GM18498 (cell line): ENCODE results near the gene DMRTA2.

ENCODE experiments used
- ATAC-seq: cut with Tn5 transposase; IDR thresholded peaks from one replicate; pipeline ENCODE4 v1.9.1; 2021; ENCODE audit warnings: mild to moderate bottlenecking, moderate library complexity; ENCODE audit not compliant: unreplicated experiment

The DMRTA2 gene

GRCh38 chr1:50424045-50424883 is 1.0 kb upstream of the DMRTA2 start:
- ATAC-seq = no peak

- peak; percentile 33 for ATAC-seq
Observed at GRCh38 chr1:50423670-50424000, 392 bp upstream of the DMRTA2 start.

- ATAC-seq = no peak
Observed at GRCh38 chr1:50422675-50422945, 633 bp downstream of the DMRTA2 start.

- no peak for ATAC-seq
Observed at GRCh38 chr1:50421768-50422674, 1.2 kb downstream of the DMRTA2 start.

GRCh38 chr1:50421366-50421748 is 1.9 kb downstream of the DMRTA2 start:
- no peak for ATAC-seq

DNA sequence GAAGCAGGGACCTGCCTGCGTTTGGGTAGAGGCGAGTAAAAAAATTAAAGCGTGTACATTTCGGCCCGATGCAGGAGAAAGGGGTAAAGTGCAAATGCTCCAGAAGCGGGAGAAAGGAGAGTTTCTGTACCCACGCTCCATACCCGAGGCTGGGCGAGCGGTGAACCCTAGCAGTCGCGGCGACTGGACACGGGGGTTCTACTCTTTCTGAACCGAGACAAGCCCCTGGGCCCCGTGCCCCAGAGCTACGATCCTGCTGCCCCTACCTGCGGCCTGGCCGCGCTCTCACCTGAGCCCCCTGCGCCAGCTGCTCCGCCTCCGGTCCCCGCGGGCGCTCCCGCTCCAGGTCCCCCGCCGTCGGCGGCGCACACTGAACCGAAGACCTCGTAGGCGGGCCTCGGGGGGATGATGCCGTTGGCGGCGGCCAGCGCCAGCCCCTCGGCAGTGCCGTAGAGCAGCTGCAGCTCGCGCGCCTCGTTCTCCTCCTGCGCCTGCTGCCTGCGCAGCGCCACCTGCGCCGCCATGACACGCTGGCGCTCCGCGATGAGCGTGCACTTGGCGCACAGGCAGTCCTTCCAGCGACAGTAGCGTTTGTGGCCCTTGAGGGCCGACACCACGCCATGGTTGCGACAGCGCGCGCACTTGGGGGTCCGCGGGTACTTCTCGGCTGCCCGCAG is 2.4 kb downstream of the DMRTA2 start:
- ATAC-seq = no peak

DNA sequence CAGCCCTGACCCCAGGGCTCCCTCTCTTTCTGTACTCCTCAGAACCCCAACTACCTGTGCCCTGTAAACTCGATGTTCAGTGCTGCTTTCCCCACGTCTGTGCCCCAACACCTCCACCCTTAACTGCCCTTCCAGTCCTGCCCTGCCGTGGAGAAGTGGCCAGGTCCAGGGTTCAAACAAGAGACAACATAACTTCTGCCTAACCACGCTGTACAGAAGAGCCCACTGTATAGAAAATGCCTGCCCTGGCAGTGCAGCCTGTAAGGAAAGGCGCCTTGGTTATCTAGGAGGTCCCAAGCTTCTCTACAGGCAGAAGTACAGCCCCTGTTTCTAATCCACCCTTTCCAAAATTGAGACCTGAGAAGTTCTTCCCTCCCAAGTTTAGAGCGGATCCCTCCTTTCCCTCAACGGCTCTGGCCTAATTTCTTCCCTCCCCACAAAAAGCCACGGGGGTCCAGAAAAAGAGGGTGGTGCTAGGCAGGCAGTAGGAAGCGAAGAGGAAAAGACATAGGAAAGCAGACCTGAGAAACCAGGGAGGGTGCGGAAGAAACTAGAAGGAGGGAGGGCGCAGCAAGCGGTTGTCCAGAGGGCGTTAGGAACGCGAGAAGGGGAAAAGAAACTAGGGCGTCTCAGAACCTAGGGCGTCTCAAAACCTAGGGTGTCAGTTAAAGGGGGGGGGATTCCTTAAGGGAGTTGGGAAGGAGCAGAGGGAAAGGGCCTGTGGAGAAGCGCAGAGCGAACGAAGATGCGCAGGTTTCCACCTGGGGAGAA is 3.2 kb downstream of the DMRTA2 start:
- no peak for ATAC-seq

DNA sequence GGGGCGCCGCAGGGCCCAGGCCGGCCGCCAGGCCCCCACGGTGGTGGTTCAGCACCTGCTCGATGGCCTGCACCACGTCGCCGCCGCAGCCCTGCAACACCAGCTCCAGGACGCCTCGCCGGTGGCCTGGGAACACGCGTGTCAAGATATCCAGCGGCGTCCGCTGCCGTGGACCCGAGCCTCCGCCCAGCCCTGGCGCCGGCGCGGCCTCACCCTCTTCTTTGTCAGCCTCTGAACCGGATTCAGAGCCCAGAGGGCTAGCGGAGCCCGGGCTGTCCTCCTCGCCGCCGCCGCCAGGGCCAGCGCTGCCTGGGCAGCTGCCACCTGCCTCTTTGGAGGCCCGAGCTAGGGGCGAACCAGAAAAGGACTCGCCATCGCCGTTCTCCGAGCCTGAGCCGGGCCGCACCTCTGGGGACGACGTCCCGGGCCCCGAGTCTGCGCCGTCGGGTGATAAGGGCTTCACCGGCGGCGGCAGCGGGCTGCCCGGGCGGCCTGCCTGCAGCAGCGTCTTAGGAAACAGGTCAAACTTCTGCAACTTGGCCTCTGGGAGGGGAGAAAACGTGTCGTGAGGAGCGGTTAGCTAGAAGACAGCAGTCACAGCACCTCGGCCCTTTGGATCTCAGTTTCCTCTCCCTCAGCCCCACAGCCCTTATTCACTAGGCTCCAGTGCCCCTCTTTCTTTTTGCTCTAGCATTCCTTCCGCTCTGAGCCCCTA is 3.9 kb downstream of the DMRTA2 start:
- no peak for ATAC-seq

DNA sequence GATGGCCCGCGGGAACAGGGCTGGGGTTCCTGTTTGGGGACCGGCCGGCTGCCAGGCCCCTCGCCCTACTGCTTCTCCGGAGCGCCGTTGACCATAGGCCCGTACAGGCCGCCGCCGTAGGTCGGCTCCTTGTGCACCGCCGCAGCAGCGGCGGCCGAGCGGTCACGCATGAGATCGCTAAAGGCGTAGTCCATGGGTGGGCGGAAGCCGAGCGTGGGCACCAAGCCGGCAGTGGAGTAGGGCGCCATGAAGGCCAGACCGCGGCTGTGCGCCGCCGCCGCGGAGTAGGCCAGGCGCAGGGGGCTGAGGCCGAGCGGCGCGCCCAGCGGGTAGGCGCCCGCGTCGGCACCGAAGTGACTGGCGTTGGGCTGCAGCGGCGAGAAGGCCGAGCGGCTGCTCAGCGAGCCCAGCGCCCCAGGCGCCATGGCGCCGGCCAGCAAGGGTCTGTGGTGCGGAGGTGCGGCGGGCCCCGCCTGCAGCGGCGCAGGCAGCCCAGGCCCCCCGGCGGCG is 4.6 kb downstream of the DMRTA2 start:
- ATAC-seq = no peak

GRCh38 chr1:50417946-50418599 is 5.2 kb downstream of the DMRTA2 start:
- ATAC-seq = no peak

DNA sequence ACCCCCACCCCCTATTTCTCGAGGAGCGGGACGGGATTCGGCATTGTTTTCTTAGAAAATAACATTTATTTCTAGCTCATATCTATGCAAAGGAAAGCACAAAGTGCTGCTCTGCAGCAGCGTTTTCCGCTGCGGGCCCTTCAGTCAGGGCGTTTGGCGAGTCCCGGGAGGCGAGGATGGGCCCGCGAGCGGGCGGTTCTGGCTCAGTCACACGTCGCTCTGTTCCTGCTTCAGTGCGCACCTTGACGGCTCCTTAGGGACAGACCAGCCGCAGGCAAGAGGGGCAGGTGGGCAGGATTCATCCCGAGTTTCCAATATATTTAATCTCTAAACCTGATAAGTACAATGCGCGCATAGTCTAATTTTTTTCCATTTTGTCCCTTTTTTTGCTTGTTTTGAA is 5.7 kb downstream of the DMRTA2 start:
- no peak for ATAC-seq

DNA sequence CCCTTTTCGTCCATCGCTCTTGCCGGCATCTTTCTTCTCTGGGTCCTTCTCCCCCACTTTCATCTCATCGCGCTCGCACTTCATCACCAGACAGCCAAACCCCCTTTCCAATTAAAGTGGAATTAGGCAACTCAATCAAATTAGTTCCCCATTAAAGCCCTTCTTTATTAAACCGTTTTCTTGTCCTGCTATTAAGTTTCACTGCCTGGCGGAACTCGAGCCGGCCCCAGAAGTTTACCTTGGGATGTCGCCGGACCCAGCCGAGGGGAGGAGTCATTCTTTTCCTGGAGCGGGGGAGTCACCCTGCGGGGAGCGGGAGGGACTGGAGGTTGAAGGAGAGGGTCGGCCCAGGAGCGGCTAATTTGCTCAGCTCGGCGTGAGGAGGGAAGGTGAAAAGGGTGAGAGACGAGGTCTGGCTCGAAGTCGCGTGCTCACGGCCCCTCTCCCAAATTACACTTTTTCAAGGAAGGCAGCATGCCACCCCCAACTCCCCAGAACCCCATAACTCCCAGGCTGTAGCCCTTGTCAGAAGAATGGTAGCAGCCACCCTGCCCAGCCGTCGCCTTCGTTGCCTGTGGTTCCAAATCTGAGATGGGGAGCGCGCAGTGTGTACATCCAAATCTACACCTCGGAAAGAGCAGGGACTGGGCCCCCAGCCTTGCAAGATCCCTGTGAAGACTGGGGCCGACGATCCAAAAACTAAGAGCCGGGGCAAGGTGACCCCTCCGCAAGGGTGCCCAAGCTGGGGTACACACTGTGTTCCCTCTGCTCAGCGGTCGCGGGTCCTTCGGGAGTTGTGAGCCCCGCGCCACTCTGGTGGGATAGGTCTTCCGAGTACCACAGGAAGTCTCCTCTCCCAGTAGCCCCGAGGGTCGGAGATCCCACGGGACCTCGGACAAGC is 6.4 kb downstream of the DMRTA2 start:
- ATAC-seq = no peak

DNA sequence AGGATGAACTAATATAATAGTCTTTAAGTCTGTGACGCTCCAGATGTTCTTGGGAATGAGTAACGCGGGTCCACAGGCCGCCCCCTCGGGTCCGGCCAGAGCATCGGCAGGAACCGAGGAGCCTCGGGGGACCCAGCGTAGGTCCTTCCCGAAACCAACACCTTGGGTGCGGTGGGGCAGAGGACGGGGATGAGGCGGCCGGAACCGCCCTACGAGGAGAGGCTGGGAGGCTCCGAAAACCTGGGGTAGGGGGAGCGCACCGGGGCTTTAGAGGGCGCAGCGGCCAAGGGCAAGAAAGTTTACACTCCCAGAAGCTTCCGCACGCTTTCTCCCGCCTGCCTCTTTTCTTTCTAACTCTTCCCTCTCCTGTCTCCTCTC is 7.1 kb downstream of the DMRTA2 start:
- ATAC-seq = no peak

DNA sequence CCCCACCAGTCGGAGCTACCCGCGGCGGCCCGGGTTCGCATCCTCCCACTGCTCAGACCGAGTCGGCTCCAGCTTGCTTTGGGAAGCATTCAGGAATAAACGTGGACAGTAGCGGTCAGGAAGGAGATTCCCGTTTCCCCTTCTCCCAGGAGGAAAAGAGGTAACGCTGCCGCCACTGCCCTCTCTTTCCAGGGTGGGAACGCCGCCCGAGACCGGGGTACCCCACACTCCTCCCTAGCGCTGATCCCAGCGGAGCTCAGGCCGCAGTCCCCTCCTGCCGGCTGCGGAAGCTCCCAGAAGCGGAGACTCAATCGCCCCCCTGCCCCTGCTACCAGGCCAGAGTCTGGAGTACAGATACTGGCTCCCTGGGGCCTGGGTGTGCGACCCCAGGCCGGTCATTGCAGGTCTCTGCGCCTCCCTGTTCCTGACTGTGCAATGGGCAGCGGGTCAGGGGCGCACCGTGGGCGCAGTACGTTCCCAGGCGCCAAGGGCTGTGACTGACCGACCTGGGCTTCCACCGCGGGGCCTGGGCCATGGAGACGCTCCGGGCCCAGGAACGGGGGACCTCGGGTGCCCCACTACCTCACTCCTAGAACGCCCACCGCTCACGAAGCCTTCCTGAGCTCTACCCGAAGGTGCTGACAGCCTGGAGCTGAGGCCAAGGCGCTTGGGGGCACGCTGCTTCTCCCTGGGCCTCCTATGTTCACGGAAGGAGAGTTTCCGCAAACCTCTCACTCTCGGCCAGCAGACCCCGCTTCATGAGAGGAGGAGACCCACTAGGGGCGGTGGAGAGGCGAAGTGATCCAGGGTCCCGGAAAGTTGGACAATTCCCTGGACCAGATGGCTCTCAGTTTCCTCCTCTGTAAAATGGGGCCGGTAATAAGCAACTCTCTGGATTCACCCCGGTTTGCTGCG is 7.8 kb downstream of the DMRTA2 start:
- ATAC-seq = no peak

- no peak for ATAC-seq
Observed at GRCh38 chr1:50414853-50415234, 8.4 kb downstream of the DMRTA2 start.

GRCh38 chr1:50412813-50413476 is 10.3 kb downstream of the DMRTA2 start:
- no peak for ATAC-seq

DNA sequence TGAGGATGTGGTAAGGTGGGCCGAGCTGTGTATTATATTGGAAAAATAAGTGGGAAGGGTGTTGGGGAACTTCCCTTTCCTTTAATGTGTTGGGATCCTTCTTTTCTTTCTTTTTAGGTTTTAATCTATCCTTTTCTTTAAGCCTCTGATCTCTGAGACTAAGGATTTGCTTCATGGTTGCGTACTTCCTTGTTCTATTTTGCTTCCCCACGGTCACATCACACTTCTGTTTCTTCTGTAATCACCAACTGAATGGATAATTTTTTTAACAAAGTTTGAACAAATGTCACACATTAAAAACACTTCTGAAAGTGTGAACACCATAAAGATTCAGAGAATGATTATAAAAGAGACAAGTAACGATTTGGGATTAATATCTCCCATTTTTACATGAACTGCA is 17.4 kb downstream of the DMRTA2 start:
- ATAC-seq = no peak
